Peyer's patch (tissue), 4 donors: Measurements from ENCODE around the gene LRP6.

Experiments
- CTCF ChIP-seq, 6 experiments: fragments of 450-650 bp in 4 of 6; fragments of 200-600 bp in 2 of 6; sonication (generic) in 1 of 6; IDR thresholded peaks; one replicate each; pipeline ENCODE4 v1.5.1; 2017 to 2019; ENCODE audit warnings: antibody characterized with exemption in 6 of 6, mild to moderate bottlenecking in 3 of 6, moderate library complexity in 1 of 6
- POLR2A ChIP-seq, 2 donors: fragments of 450-650 bp; IDR thresholded peaks; one replicate each; pipeline ENCODE4 v1.5.1; 2017; ENCODE audit warnings: antibody characterized with exemption in 2 of 2, mild to moderate bottlenecking in 2 of 2, moderate library complexity in 2 of 2

- TF ChIP-seq POLR2A (IDR thresholded peaks at IDR 0.05) (no peak), CTCF (IDR thresholded peaks at IDR 0.05) (no peak)
Measured at GRCh38 chr12:12275874-12276273, 9.0 kb upstream of the LRP6 start.
